ENCODE data around the gene KLK15. TPM values are rescaled to one million over a fixed set of nuclear protein-coding genes. Genes with fewer than 3 reads are reported as not detected.

The KLK15 gene
- total and polyA plus RNA-seq, 10 of the 15 experiments (the other 5 are each of a cell fraction or from before 2014, with no cell fraction given): 0.04 to 0.08 TPM; not detected in 8

GRCh38 chr19:50836543-50837195 lies 3.3 kb upstream of the KLK15 start:
- FAIRE-seq (no peak), DNase-seq (ENCODE audit: low read depth, low spot score) (no peak), ATAC-seq (no peak)
- H3K27ac ChIP-seq (ENCODE audit: control insufficient read depth, insufficient read depth): no peak overlapping the region
- no peaks in the 10 kb centered on the region for H4K20me1 ChIP-seq (ENCODE audit: control insufficient read depth, insufficient read depth)
- peaks cover 5% of the 10 kb centered on the region; the same call in 1 of the 2 replicates for H3K4me1 ChIP-seq (ENCODE audit: control insufficient read depth, insufficient read depth, low read length)
- BruUV-seq (replicated peaks): no TSS peak
- H3K9me3 ChIP-seq (replicated peaks; ENCODE audit: control insufficient read depth, insufficient read depth, low read length): no peaks in the 10 kb centered on the region
- ChIA-PET POLR2A (interaction anchor here (1.0 to 1.2 kb wide), 2 partner anchors 8 to 61 kb away, joined by 4 read pairs; no protein-coding TSS in a partner anchor), RAD21 (ENCODE audit: unreplicated experiment) (interaction anchor here (1.9 to 4.6 kb wide), 2 partner anchors 16 to 85 kb away, joined by 7 to 41 read pairs; no protein-coding TSS in a partner anchor), SMC1A (ENCODE audit: uncharacterized antibody, unreplicated experiment) (interaction anchor here (0.6 to 4.6 kb wide), 4 partner anchors 17 to 484 kb away, joined by 3 to 37 read pairs (median 4); no protein-coding TSS in a partner anchor), CTCF (interaction anchor here (1.1 to 2.6 kb wide), 3 partner anchors 9 to 85 kb away, joined by 3 to 8 read pairs (median 6); no protein-coding TSS in a partner anchor)
- no peak overlapping the region for H3K9ac ChIP-seq (ENCODE audit: control insufficient read depth, insufficient read depth, low read length)
- in situ Hi-C loops (cut with MboI) (no loop called here), intact Hi-C loops (cut with micrococcal nuclease; ENCODE audit: unreplicated experiment) (loop anchor here (5.0 kb wide), 1 partner anchor 61 kb away; no protein-coding TSS in a partner anchor)
- WGBS (ENCODE audit: insufficient coverage, insufficient replicate concordance, low lambda C conversion rate, missing lambda C conversion rate): 58% methylated on average over 19 of the region's 19 CpGs
- H2AFZ ChIP-seq (ENCODE audit: control insufficient read depth, low read depth, low read length): no peak overlapping the region
- H3K4me2 ChIP-seq (ENCODE audit: control insufficient read depth, insufficient read depth): peak overlapping the region; percentile 97
- H3K27me3 ChIP-seq (replicated peaks in 1 of 2; ENCODE audit: control insufficient read depth in 2 of 2, insufficient read depth in 2 of 2, low read length in 1 of 2): no peaks in the 10 kb centered on the region
- H3K36me3 ChIP-seq (ENCODE audit: control insufficient read depth in 2 of 2, insufficient read depth in 2 of 2, low read length in 1 of 2): no peaks in the 10 kb centered on the region
- no peak overlapping the region for H3K4me3 ChIP-seq
- no peaks in the 10 kb centered on the region for H3K79me2 ChIP-seq (ENCODE audit: control insufficient read depth, insufficient read depth, low read length)
- TF ChIP-seq ZNF592 (IDR thresholded peaks at IDR 0.05) (no peak), USF1 (IDR thresholded peaks at IDR 0.05; ENCODE audit: borderline replicate concordance, extremely low read length, insufficient read depth, low read depth, low read length) (no peak), PKNOX1 (IDR thresholded peaks at IDR 0.05) (no peak), TCF12 (IDR thresholded peaks at IDR 0.05; ENCODE audit: low read depth, low read length) (no peak), HDAC2 (IDR thresholded peaks at IDR 0.05) (no peak), HDGF (IDR thresholded peaks at IDR 0.05) (no peak), SRF (IDR thresholded peaks at IDR 0.05; ENCODE audit: low read depth in 2 of 2, low read length in 2 of 2) (no peak), HDAC6 (IDR thresholded peaks at IDR 0.05; ENCODE audit: unreplicated experiment) (no peak), ZBTB11 (CRISPR knock-in tag; IDR thresholded peaks at IDR 0.05) (no peak), GABPA (IDR thresholded peaks at IDR 0.05; ENCODE audit: low read depth) (no peak), GATAD2B (conservative IDR thresholded peaks at IDR 0.05; ENCODE audit: low read depth) (no peak), ZZZ3 (IDR thresholded peaks at IDR 0.05; ENCODE audit: control insufficient read depth, insufficient read length, low read depth) (no peak), SMARCA5 (IDR thresholded peaks at IDR 0.05) (no peak), CHD2 (IDR thresholded peaks at IDR 0.05; ENCODE audit: borderline replicate concordance, low read depth, low read length) (no peak)
